Muscle of back (tissue), 11 donors: Measurements from ENCODE around the gene ITPKC. TPM values are rescaled to one million over a fixed set of nuclear protein-coding genes. Genes with fewer than 3 reads are reported as not detected.
"Not testable (repeated sequence)": the region's sequence is repeated elsewhere in the genome, so short reads cannot be mapped to it uniquely, and the experiment has no call there.

ENCODE experiments used
- DNase-seq, 3 donors: peaks; one replicate each; pipeline versions ENCODE4 v3.0.0 to v3.0.0-alpha.2; 2013
- polyA plus RNA-seq, 10 donors: library from polyadenylated mRNA; unstranded; fragments of 120-200 nt; gene quantifications; one replicate each; pipeline ENCODE4 v1.2.1, GENCODE V29; 2013; ENCODE audit not compliant: insufficient read length in 10 of 10

The ITPKC gene
- polyA plus RNA-seq, 10 donors = 7.9 to 11.6 (median 10.0) TPM

GRCh38 chr19:40762754-40763470 is 46.0 kb downstream of the ITPKC start:
- DNase-seq = no peak

- DNase-seq = no peak
These were observed 46.6 kb downstream of the ITPKC start for GRCh38 chr19:40763526-40763925.

GRCh38 chr19:40763963-40764362 is 47.1 kb downstream of the ITPKC start:
- DNase-seq = no peak

- DNase-seq = not testable (repeated sequence)
These were observed 49.5 kb downstream of the ITPKC start for GRCh38 chr19:40766385-40766784.

GRCh38 chr19:40768869-40769268 is 52.0 kb downstream of the ITPKC start:
- no peak for DNase-seq

GRCh38 chr19:40771101-40771862 is 54.4 kb downstream of the ITPKC start:
- not testable (repeated sequence) for DNase-seq

- no peak for DNase-seq
These were observed 58.2 kb downstream of the ITPKC start, which contains the start of gene MIA for GRCh38 chr19:40774916-40775631. MIA (plus strand) TSS chr19:40775521; CDS start chr19:40775543, 22 bp downstream.

- no peak for DNase-seq
These were observed 58.7 kb downstream of the ITPKC start for GRCh38 chr19:40775632-40776022.

- no peak for DNase-seq
These were observed 59.5 kb downstream of the ITPKC start for GRCh38 chr19:40776364-40776763.

GRCh38 chr19:40776932-40777644 is 60.2 kb downstream of the ITPKC start:
- DNase-seq = peak; percentile 94 to 97 (median 95)

GRCh38 chr19:40777645-40777936 is 60.7 kb downstream of the ITPKC start:
- no peak for DNase-seq

- DNase-seq = peak; percentile 100
These were observed 61.2 kb downstream of the ITPKC start, which contains the start of gene RAB4B for GRCh38 chr19:40777937-40778705. RAB4B (plus strand) TSS chr19:40778247; CDS start chr19:40778376, 129 bp downstream.

GRCh38 chr19:40778706-40779284 is 61.9 kb downstream of the ITPKC start:
- DNase-seq = no peak

GRCh38 chr19:40780582-40780981 is 63.7 kb downstream of the ITPKC start:
- DNase-seq = no peak

- no peak for DNase-seq
These were observed 64.2 kb downstream of the ITPKC start for GRCh38 chr19:40781140-40781539.

GRCh38 chr19:40783711-40784110 is 66.8 kb downstream of the ITPKC start:
- DNase-seq = no peak

GRCh38 chr19:40784146-40784545 is 67.2 kb downstream of the ITPKC start:
- DNase-seq = not testable (repeated sequence)

- no peak for DNase-seq
These were observed 68.6 kb downstream of the ITPKC start for GRCh38 chr19:40785526-40785925.

- no peak for DNase-seq
These were observed 69.4 kb downstream of the ITPKC start for GRCh38 chr19:40786060-40787037.
